Measurements from ENCODE around the gene HBP1. TPM values are rescaled to one million over a fixed set of nuclear protein-coding genes. Genes with fewer than 3 reads are reported as not detected.
"Not testable (repeated sequence)": the region's sequence is repeated elsewhere in the genome, so short reads cannot be mapped to it uniquely, and the experiment has no call there.

The HBP1 gene
- total RNA-seq, 1 donor from 2014 or later: 50.9 TPM

- TF ChIP-seq, protein P1, sequence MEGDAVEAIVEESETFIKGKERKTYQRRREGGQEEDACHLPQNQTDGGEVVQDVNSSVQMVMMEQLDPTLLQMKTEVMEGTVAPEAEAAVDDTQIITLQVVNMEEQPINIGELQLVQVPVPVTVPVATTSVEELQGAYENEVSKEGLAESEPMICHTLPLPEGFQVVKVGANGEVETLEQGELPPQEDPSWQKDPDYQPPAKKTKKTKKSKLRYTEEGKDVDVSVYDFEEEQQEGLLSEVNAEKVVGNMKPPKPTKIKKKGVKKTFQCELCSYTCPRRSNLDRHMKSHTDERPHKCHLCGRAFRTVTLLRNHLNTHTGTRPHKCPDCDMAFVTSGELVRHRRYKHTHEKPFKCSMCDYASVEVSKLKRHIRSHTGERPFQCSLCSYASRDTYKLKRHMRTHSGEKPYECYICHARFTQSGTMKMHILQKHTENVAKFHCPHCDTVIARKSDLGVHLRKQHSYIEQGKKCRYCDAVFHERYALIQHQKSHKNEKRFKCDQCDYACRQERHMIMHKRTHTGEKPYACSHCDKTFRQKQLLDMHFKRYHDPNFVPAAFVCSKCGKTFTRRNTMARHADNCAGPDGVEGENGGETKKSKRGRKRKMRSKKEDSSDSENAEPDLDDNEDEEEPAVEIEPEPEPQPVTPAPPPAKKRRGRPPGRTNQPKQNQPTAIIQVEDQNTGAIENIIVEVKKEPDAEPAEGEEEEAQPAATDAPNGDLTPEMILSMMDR (IDR thresholded peaks at IDR 0.05; ENCODE audit: unreplicated experiment): no peak
- no peaks in the 10 kb centered on the region for H3K9me3 Mint-ChIP-seq (ENCODE audit: unreplicated experiment)
- H3K36me3 Mint-ChIP-seq (ENCODE audit: low read depth, unreplicated experiment): peaks cover 19% of the 10 kb centered on the region
- no peaks in the 10 kb centered on the region for H3K4me1 Mint-ChIP-seq (ENCODE audit: unreplicated experiment)
- no peak for DNase-seq (ENCODE audit: low spot score)
- no peak overlapping the region for H3K27ac Mint-ChIP-seq (ENCODE audit: unreplicated experiment)
- peaks cover 2% of the 10 kb centered on the region for H3K27me3 Mint-ChIP-seq (ENCODE audit: unreplicated experiment)
- no peak overlapping the region for H3K4me3 Mint-ChIP-seq (ENCODE audit: unreplicated experiment)
These were observed 43.9 kb downstream of the HBP1 start for GRCh38 chr7:107212725-107213124.

GRCh38 chr7:107213193-107213788, 44.5 kb downstream of the HBP1 start:
- H3K9me3 Mint-ChIP-seq (ENCODE audit: unreplicated experiment): no peaks in the 10 kb centered on the region
- DNase-seq (ENCODE audit: low spot score): no peak
- H3K27ac Mint-ChIP-seq (ENCODE audit: unreplicated experiment): no peak overlapping the region

GRCh38 chr7:107213945-107214344, 45.1 kb downstream of the HBP1 start:
- no peak for DNase-seq (ENCODE audit: low spot score)
- no peaks in the 10 kb centered on the region for H3K9me3 Mint-ChIP-seq (ENCODE audit: unreplicated experiment)
- no peak overlapping the region for H3K27ac Mint-ChIP-seq (ENCODE audit: unreplicated experiment)
- peaks cover 16% of the 10 kb centered on the region for H3K36me3 Mint-ChIP-seq (ENCODE audit: low read depth, unreplicated experiment)
- no peak overlapping the region for H3K4me3 Mint-ChIP-seq (ENCODE audit: unreplicated experiment)
- TF ChIP-seq, protein P1 (IDR thresholded peaks at IDR 0.05; ENCODE audit: unreplicated experiment): no peak
- no peaks in the 10 kb centered on the region for H3K4me1 Mint-ChIP-seq (ENCODE audit: unreplicated experiment)
- H3K27me3 Mint-ChIP-seq (ENCODE audit: unreplicated experiment): peaks cover 2% of the 10 kb centered on the region

More at GRCh38 chr7:107213193-107213788, 44.5 kb downstream of the HBP1 start:
- H3K27me3 Mint-ChIP-seq (ENCODE audit: unreplicated experiment): peaks cover 2% of the 10 kb centered on the region
- H3K4me1 Mint-ChIP-seq (ENCODE audit: unreplicated experiment): no peaks in the 10 kb centered on the region
- TF ChIP-seq, protein P1 (IDR thresholded peaks at IDR 0.05; ENCODE audit: unreplicated experiment): no peak
- no peak overlapping the region for H3K4me3 Mint-ChIP-seq (ENCODE audit: unreplicated experiment)
- peaks cover 16% of the 10 kb centered on the region for H3K36me3 Mint-ChIP-seq (ENCODE audit: low read depth, unreplicated experiment)

DNA sequence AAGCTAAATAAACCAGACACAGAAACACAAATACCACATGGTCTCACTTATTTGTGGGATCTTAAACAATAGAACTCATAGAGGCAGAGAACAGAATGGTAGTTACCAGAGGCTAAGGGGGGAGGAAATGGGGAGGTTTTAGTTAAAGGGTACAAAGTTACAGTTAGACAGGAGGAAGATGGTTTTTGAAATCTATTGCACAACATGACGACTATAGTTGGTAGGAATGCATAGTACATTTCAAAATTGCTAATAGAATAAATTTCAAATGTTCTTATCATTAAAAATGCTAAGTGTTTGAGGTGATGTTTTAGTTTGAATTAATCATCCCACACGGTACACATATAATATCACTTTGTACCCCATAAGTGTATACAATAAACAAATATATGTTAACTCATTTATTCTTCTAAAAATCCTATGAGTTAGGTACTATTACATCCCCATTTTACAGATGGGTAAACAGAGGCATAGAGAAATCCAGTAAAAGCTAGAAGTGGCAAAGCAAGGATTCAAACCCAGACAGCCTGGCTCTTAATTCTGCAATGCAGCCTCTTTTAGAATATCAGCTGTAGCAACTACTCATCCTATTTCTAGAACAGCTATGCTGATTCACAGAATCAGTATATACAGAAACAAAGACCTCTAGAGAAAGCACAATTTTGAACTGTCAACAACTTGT, 50.9 kb downstream of the HBP1 start:
- TF ChIP-seq, protein P1 (IDR thresholded peaks at IDR 0.05; ENCODE audit: unreplicated experiment): no peak
- Mint-ChIP-seq H3K9me3 (ENCODE audit: unreplicated experiment) (no peaks in the 10 kb centered on the region), H3K36me3 (ENCODE audit: low read depth, unreplicated experiment) (no peaks in the 10 kb centered on the region), H3K27me3 (ENCODE audit: unreplicated experiment) (peaks cover 4% of the 10 kb centered on the region), H3K4me3 (ENCODE audit: unreplicated experiment) (no peak overlapping the region), H3K4me1 (ENCODE audit: unreplicated experiment) (no peaks in the 10 kb centered on the region), H3K27ac (ENCODE audit: unreplicated experiment) (no peak overlapping the region)
- DNase-seq (ENCODE audit: low spot score): no peak

GRCh38 chr7:107220356-107220755, 51.6 kb downstream of the HBP1 start:
- TF ChIP-seq, protein P1 (IDR thresholded peaks at IDR 0.05; ENCODE audit: unreplicated experiment): no peak
- Mint-ChIP-seq H3K36me3 (ENCODE audit: low read depth, unreplicated experiment) (no peaks in the 10 kb centered on the region), H3K27me3 (ENCODE audit: unreplicated experiment) (peaks cover 4% of the 10 kb centered on the region), H3K4me3 (ENCODE audit: unreplicated experiment) (no peak overlapping the region), H3K9me3 (ENCODE audit: unreplicated experiment) (no peaks in the 10 kb centered on the region), H3K27ac (ENCODE audit: unreplicated experiment) (no peak overlapping the region), H3K4me1 (ENCODE audit: unreplicated experiment) (no peaks in the 10 kb centered on the region)
- no peak for DNase-seq (ENCODE audit: low spot score)

DNA sequence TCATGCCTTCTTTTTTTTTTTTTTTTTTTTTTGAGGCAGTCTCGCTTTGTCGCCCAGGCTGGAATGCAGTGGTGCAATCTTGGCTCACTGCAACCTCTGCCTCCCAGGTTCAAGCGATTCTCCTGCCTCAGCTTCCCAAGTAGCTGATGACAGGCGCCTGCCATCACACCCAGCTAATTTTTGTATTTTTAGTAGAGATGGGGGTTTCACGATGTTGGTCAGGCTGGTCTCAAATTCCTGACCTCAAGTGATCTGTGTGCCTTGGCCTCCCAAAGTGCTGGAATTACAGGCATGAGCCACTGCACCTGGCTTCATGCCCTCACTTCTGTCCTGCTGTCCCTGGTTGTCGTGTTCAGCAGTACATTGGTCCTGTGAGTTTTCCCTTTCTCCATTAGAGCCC, 52.0 kb downstream of the HBP1 start:
- not testable (repeated sequence) for H3K36me3 Mint-ChIP-seq (ENCODE audit: low read depth, unreplicated experiment); H3K27me3 Mint-ChIP-seq (ENCODE audit: unreplicated experiment); H3K4me3 Mint-ChIP-seq (ENCODE audit: unreplicated experiment); DNase-seq (ENCODE audit: low spot score); H3K9me3 Mint-ChIP-seq (ENCODE audit: unreplicated experiment); H3K4me1 Mint-ChIP-seq (ENCODE audit: unreplicated experiment); H3K27ac Mint-ChIP-seq (ENCODE audit: unreplicated experiment)

Measured in endothelial cell (in vitro differentiated cells).